T-cell (primary cell): ENCODE data around the gene JAZF1. TPM values are rescaled to one million over a fixed set of nuclear protein-coding genes. Genes with fewer than 3 reads are reported as not detected.
A peak's percentile ranks its signal among the peaks of the same experiment; 100 is the strongest.

Source experiments
- ATAC-seq, 4 experiments: fragments of 200-7000 bp in 3 of 4; fragments of 150-1000 bp in 1 of 4; cut with Tn5 transposase; replicated peaks in 1 of 4; 1 replicate in 3 of 4; 2 replicates in 1 of 4; pipeline ENCODE4 v1.10.0; 2021; ENCODE audit warnings: moderate library complexity in 3 of 4, mild to moderate bottlenecking in 2 of 4, moderate number of reproducible peaks in 1 of 4
- CTCF ChIA-PET, 2 donors: fragments of 300-600 bp; sonication (Branson Sonifier 250); formaldehyde crosslinking; loops; one replicate each; lab custom pipeline; 2022; ENCODE audit warnings: antibody characterized with exemption in 2 of 2; lab: Charles Lee
- POLR2A ChIA-PET, 2 donors: fragments of 300-600 bp; sonication (Branson Sonifier 250); formaldehyde crosslinking; loops; one replicate each; lab custom pipeline; 2022; ENCODE audit warnings: antibody characterized with exemption in 2 of 2; lab: Charles Lee
- DNase-seq, 35 experiments: peaks; one replicate each; pipeline versions ENCODE4 v3.0.0 to v3.0.0-alpha.2; 2013 to 2023
- H3K27ac ChIP-seq: one replicate; pipeline ENCODE4 v1.5.1; 2013; ENCODE audit warnings: low read length
- H3K27me3 ChIP-seq, 2 experiments: replicated peaks in 1 of 2; 1 replicate in 1 of 2; 2 replicates in 1 of 2; pipeline versions ENCODE4 v1.6.1 to v1.7.0; 2013; ENCODE audit warnings: low read length in 1 of 2, mixed read lengths in 1 of 2; ENCODE audit not compliant: control insufficient read depth in 2 of 2, insufficient read depth in 2 of 2; ENCODE audit errors: extremely low read depth in 1 of 2
- H3K36me3 ChIP-seq, 2 donors: 1 replicate in 1 of 2; 2 replicates in 1 of 2; pipeline versions ENCODE4 v1.6.1 to v1.7.0; 2013; ENCODE audit warnings: low read length in 1 of 2; ENCODE audit not compliant: control insufficient read depth in 2 of 2, insufficient read depth in 1 of 2; ENCODE audit errors: extremely low read depth in 1 of 2
- H3K4me1 ChIP-seq, 2 experiments: 1 replicate in 1 of 2; 2 replicates in 1 of 2; pipeline versions ENCODE4 v1.6.1 to v1.7.0; 2013; ENCODE audit warnings: low read length in 2 of 2, mixed read lengths in 1 of 2; ENCODE audit not compliant: insufficient read depth in 2 of 2, control insufficient read depth in 1 of 2; ENCODE audit errors: extremely low read depth in 1 of 2
- H3K4me3 ChIP-seq, 2 donors: 1 replicate in 1 of 2; 2 replicates in 1 of 2; pipeline versions ENCODE4 v1.5.1 to v1.7.0; 2013; ENCODE audit warnings: mild to moderate bottlenecking in 2 of 2, low read length in 1 of 2, moderate library complexity in 1 of 2; ENCODE audit not compliant: control insufficient read depth in 1 of 2; ENCODE audit errors: extremely low read depth in 1 of 2
- H3K9me3 ChIP-seq: 2 replicates; pipeline ENCODE4 v1.7.0; 2013
- H3K27ac Mint-ChIP-seq, 2 donors: one replicate each; pipeline ENCODE4 v1.8.0; 2020 to 2021; ENCODE audit warnings: mild to moderate bottlenecking in 2 of 2, mixed read lengths in 2 of 2
- H3K27me3 Mint-ChIP-seq, 2 donors: one replicate each; pipeline ENCODE4 v1.8.0; 2021 to 2022; ENCODE audit warnings: mixed read lengths in 2 of 2
- H3K36me3 Mint-ChIP-seq: one replicate; pipeline ENCODE4 v1.8.0; 2021; ENCODE audit warnings: mixed read lengths
- H3K4me1 Mint-ChIP-seq, 3 donors: one replicate each; pipeline ENCODE4 v1.8.0; 2020 to 2022; ENCODE audit warnings: mixed read lengths in 3 of 3, mild to moderate bottlenecking in 1 of 3
- H3K4me3 Mint-ChIP-seq, 3 donors: one replicate each; pipeline ENCODE4 v1.8.0; 2020 to 2022; ENCODE audit warnings: mild to moderate bottlenecking in 3 of 3, mixed read lengths in 3 of 3, moderate library complexity in 3 of 3
- H3K9me3 Mint-ChIP-seq, 3 donors: one replicate each; pipeline ENCODE4 v1.8.0; 2020 to 2022; ENCODE audit warnings: mixed read lengths in 3 of 3
- WGBS: methylation state at CpG from one replicate; pipeline ENCODE4 v1.1.5; 2013; ENCODE audit warnings: missing lambda C conversion rate; ENCODE audit not compliant: insufficient coverage; 5-methylcytosine and 5-hydroxymethylcytosine counted together
- total RNA-seq, 35 experiments: library from RNA in 6 of 35; stranded (reverse) in 6 of 35; fragments of 120-200 nt in 1 of 35; gene quantifications; one replicate each; pipeline versions ENCODE4 v1.2.1 to v1.2.4 and lab custom pipeline; 2013 to 2026

Gene JAZF1
- total RNA-seq, 5 donors from 2014 or later (not counting 1 experiment from before 2014, with no cell fraction given) = 9.6 to 22.1 (median 15.9) TPM

GRCh38 chr7:28157831-28158416, 22.7 kb downstream of the JAZF1 start:
- Histone ChIP-seq H3K36me3 (no peaks in the 10 kb centered on the region), H3K27me3 (no peaks in the 10 kb centered on the region), H3K9me3 (no peaks in the 10 kb centered on the region), H3K4me3 (no peak overlapping the region), H3K4me1 (peaks cover 0 to 1% of the 10 kb centered on the region in 2 experiments), H3K27ac (no peak overlapping the region)
- WGBS = 100% methylated on average over 2 of the region's 7 CpGs
- no peak overlapping the region for H3K27ac Mint-ChIP-seq
- H3K4me1 Mint-ChIP-seq = peaks cover 15 to 51% (median 22%) of the 10 kb centered on the region in 3 donors
- ATAC-seq = no peak
- peaks cover 28% of the 10 kb centered on the region for H3K36me3 Mint-ChIP-seq
- ChIA-PET CTCF (interaction anchor here in 1 of 2 donors (0.6 kb wide), 1 partner anchor 68 kb away, joined by 6 read pairs; no protein-coding TSS in a partner anchor), POLR2A (interaction anchor here in 1 of 2 donors (0.5 kb wide), 1 partner anchor 51 kb away, joined by 3 read pairs; no protein-coding TSS in a partner anchor)
- H3K27me3 Mint-ChIP-seq = no peaks in the 10 kb centered on the region
- no peak for DNase-seq
- no peaks in the 10 kb centered on the region for H3K9me3 Mint-ChIP-seq
- H3K4me3 Mint-ChIP-seq = no peak overlapping the region

DNA sequence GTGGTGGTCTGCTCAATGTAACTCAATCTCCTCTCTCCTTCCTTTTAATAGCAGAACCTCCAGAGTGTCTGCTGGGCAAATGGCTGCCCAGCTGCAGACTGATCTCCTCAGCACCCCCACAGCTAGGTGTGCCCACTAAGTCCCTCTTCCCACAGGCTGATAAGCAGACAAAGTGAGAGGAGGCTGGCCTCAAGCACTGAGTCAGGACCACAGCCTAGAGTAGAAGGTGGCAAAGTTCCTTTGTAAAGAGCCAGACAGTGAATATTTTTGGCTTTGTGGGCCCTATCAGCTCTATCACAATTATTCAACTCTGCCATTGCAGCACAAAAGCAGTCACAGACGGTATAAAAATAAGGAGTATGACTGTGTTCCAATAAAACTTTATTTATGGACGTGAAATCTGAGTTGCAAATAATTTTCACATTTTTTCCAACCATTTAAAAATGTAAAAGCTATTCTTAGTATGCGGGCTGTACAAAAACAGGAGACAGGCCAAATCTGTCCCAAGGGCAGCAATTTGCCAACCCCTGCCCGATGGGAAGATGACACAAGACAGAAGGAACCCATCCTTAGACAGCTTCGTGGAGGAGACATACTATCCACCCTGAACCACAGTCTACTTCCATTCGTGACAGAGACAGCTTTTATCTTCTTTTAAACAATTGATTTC, 23.4 kb downstream of the JAZF1 start:
- WGBS = 100% methylated on average over 2 of the region's 6 CpGs
- Mint-ChIP-seq H3K4me3 (no peak overlapping the region), H3K27ac (no peak overlapping the region), H3K9me3 (no peaks in the 10 kb centered on the region), H3K27me3 (no peaks in the 10 kb centered on the region), H3K36me3 (peaks cover 23% of the 10 kb centered on the region), H3K4me1 (peaks cover 22 to 58% (median 28%) of the 10 kb centered on the region in 3 donors)
- POLR2A ChIA-PET = no interaction called here
- Histone ChIP-seq H3K4me1 (peaks cover 0 to 3% of the 10 kb centered on the region in 2 experiments), H3K4me3 (no peak overlapping the region), H3K9me3 (no peaks in the 10 kb centered on the region), H3K27me3 (no peaks in the 10 kb centered on the region), H3K27ac (no peak overlapping the region), H3K36me3 (no peaks in the 10 kb centered on the region)
- ATAC-seq (no peak), DNase-seq (no peak)
- CTCF ChIA-PET = no interaction called here

- Mint-ChIP-seq H3K27ac (no peak overlapping the region), H3K9me3 (no peaks in the 10 kb centered on the region), H3K4me1 (peaks cover 26 to 62% (median 33%) of the 10 kb centered on the region in 3 donors), H3K4me3 (no peak overlapping the region), H3K27me3 (no peaks in the 10 kb centered on the region), H3K36me3 (peaks cover 21% of the 10 kb centered on the region)
- WGBS = 100% methylated on average over 1 of the region's 4 CpGs
- Histone ChIP-seq H3K4me1 (peaks cover 0 to 5% of the 10 kb centered on the region in 2 experiments), H3K9me3 (no peaks in the 10 kb centered on the region), H3K4me3 (no peak overlapping the region), H3K36me3 (no peaks in the 10 kb centered on the region), H3K27ac (no peak overlapping the region), H3K27me3 (no peaks in the 10 kb centered on the region)
- ChIA-PET POLR2A (no interaction called here), CTCF (no interaction called here)
- DNase-seq (no peak), ATAC-seq (no peak)
These were observed 24.2 kb downstream of the JAZF1 start for GRCh38 chr7:28156401-28156800.

- H3K9me3 Mint-ChIP-seq = no peaks in the 10 kb centered on the region
- POLR2A ChIA-PET = no interaction called here
- H3K27me3 Mint-ChIP-seq = no peaks in the 10 kb centered on the region
- no peak overlapping the region for H3K27ac Mint-ChIP-seq
- Histone ChIP-seq H3K4me3 (no peak overlapping the region), H3K27me3 (no peaks in the 10 kb centered on the region), H3K27ac (no peak overlapping the region), H3K36me3 (no peaks in the 10 kb centered on the region), H3K4me1 (peaks cover 0 to 6% of the 10 kb centered on the region in 2 experiments), H3K9me3 (no peaks in the 10 kb centered on the region)
- CTCF ChIA-PET = no interaction called here
- no peak for DNase-seq
- 100% methylated on average over 3 of the region's 3 CpGs for WGBS
- H3K36me3 Mint-ChIP-seq = peaks cover 21% of the 10 kb centered on the region
- ATAC-seq = no peak
- peaks cover 26 to 62% (median 33%) of the 10 kb centered on the region in 3 donors for H3K4me1 Mint-ChIP-seq
- H3K4me3 Mint-ChIP-seq = no peak overlapping the region
These were observed 24.6 kb downstream of the JAZF1 start for GRCh38 chr7:28155964-28156363.

DNA sequence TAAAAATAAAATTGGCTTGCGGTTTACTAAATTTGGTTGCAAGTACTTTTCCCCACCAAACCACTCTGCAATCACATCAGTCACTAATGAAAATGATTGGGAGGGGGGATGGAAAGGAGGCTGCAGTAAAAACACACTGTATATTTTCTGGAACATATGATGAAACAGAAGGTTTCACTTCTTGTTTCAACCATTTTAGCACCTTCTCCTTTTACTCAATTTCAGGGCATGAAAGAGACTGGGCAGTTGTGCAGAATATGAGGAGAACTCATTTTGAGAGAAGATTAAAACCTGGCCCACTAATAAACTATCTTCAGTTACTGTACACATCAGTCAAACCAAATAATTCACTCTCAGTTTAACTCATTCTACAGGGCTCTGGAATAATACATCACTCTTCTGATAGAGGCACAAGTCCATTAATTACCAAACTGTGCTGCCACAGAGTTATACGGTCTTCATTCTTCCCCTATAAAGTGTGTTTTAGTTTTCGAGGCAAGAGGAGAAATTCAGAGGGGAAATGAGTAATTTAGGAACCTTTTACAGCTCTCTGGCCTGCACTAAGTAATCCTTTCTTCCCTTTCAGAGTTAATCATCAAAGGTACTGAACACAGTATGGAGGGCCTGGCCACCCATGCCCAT, 25.5 kb downstream of the JAZF1 start:
- peaks cover 28 to 68% (median 33%) of the 10 kb centered on the region in 3 donors for H3K4me1 Mint-ChIP-seq
- Histone ChIP-seq H3K27me3 (no peaks in the 10 kb centered on the region), H3K27ac (no peak overlapping the region), H3K9me3 (no peaks in the 10 kb centered on the region), H3K4me1 (peaks cover 0 to 6% of the 10 kb centered on the region in 2 experiments), H3K36me3 (no peaks in the 10 kb centered on the region), H3K4me3 (no peak overlapping the region)
- DNase-seq (no peak), ATAC-seq (no peak)
- H3K27ac Mint-ChIP-seq = peak overlapping the region in 1 of 2 donors; percentile 2
- H3K9me3 Mint-ChIP-seq = no peaks in the 10 kb centered on the region
- ChIA-PET CTCF (interaction anchor here in 1 of 2 donors (0.5 to 0.6 kb wide), 2 partner anchors 976 to 978 kb away, joined by 3 read pairs; no protein-coding TSS in a partner anchor), POLR2A (no interaction called here)
- no CpG with 5 or more reads among the region's 3 CpGs for WGBS
- H3K36me3 Mint-ChIP-seq = peaks cover 13% of the 10 kb centered on the region
- H3K4me3 Mint-ChIP-seq = no peak overlapping the region
- no peaks in the 10 kb centered on the region for H3K27me3 Mint-ChIP-seq

- ChIA-PET CTCF (no interaction called here), POLR2A (interaction anchor here in 1 of 2 donors (1.0 kb wide), 1 partner anchor 9 kb away, joined by 4 read pairs; no protein-coding TSS in a partner anchor)
- peak overlapping the region in 1 of 3 donors; percentile 55 for H3K4me3 Mint-ChIP-seq
- peaks cover 32 to 68% (median 33%) of the 10 kb centered on the region in 3 donors for H3K4me1 Mint-ChIP-seq
- Histone ChIP-seq H3K4me3 (no peak overlapping the region), H3K27me3 (no peaks in the 10 kb centered on the region), H3K27ac (peak overlapping the region; percentile 49), H3K4me1 (peaks cover 0 to 6% of the 10 kb centered on the region in 2 experiments), H3K36me3 (no peaks in the 10 kb centered on the region), H3K9me3 (no peaks in the 10 kb centered on the region)
- WGBS = no CpG with 5 or more reads among the region's 4 CpGs
- H3K27ac Mint-ChIP-seq = peak overlapping the region; percentile 9 to 58
- H3K27me3 Mint-ChIP-seq = no peaks in the 10 kb centered on the region
- H3K9me3 Mint-ChIP-seq = no peaks in the 10 kb centered on the region
- peaks cover 10% of the 10 kb centered on the region for H3K36me3 Mint-ChIP-seq
- no peak for DNase-seq
- no peak for ATAC-seq
These were observed 28.0 kb downstream of the JAZF1 start for GRCh38 chr7:28152594-28152993.
